Suprapubic skin (tissue), 4 donors: ENCODE measurements around the gene VAMP2. TPM values are rescaled to one million over a fixed set of nuclear protein-coding genes. Genes with fewer than 3 reads are reported as not detected.

Source experiments
- DNase-seq, 2 donors: peaks; one replicate each; pipeline ENCODE4 v3.0.0-alpha.2; 2019; ENCODE audit warnings: low spot score in 2 of 2
- H3K27ac ChIP-seq: fragments of 200-600 bp; sonication (generic); one replicate; pipeline ENCODE4 v1.5.1; 2019
- H3K27me3 ChIP-seq: fragments of 200-600 bp; sonication (generic); one replicate; pipeline ENCODE4 v1.5.1; 2019
- H3K36me3 ChIP-seq: fragments of 200-600 bp; sonication (generic); one replicate; pipeline ENCODE4 v1.5.1; 2019
- H3K4me1 ChIP-seq: fragments of 200-600 bp; sonication (generic); one replicate; pipeline ENCODE4 v1.5.1; 2019
- H3K4me3 ChIP-seq: fragments of 200-600 bp; sonication (generic); one replicate; pipeline ENCODE4 v1.5.1; 2019; ENCODE audit warnings: mild to moderate bottlenecking
- H3K9me3 ChIP-seq: fragments of 200-600 bp; sonication (generic); one replicate; pipeline ENCODE4 v1.5.1; 2019
- EP300 ChIP-seq: sonication (generic); formaldehyde crosslinking; IDR thresholded peaks from one replicate; pipeline ENCODE4 v1.6.1; 2017; ENCODE audit warnings: antibody characterized with exemption
- POLR2A ChIP-seq, 2 donors: fragments of 450-650 bp; IDR thresholded peaks; one replicate each; pipeline ENCODE4 v1.6.1; 2017; ENCODE audit warnings: antibody characterized with exemption in 2 of 2, mild to moderate bottlenecking in 2 of 2, moderate library complexity in 2 of 2
- POLR2AphosphoS5 ChIP-seq, 3 donors: sonication (generic); formaldehyde crosslinking; IDR thresholded peaks; one replicate each; pipeline ENCODE4 v1.6.1; 2017; ENCODE audit warnings: antibody characterized with exemption in 3 of 3
- WGBS: methylation state at CpG from one replicate; pipeline ENCODE4 v1.1.5; 2018; 5-methylcytosine and 5-hydroxymethylcytosine counted together
- total RNA-seq, 4 donors: library from RNA; depleted of rRNA; stranded (reverse); fragments of >200 nt; gene quantifications; one replicate each; pipeline ENCODE4 v1.1.0, GENCODE V29; 2016
- TF ChIP-seq, protein P1 (sequence below), 2 donors: fragments of 200-600 bp in 1 of 2; fragments of 450-650 bp in 1 of 2; sonication (generic) in 1 of 2; IDR thresholded peaks; one replicate each; pipeline ENCODE4 v1.5.1; 2016 to 2019; ENCODE audit warnings: antibody characterized with exemption in 2 of 2, mild to moderate bottlenecking in 1 of 2, moderate library complexity in 1 of 2

VAMP2 gene
- total RNA-seq, 4 donors from 2014 or later = 41.2 to 64.3 (median 52.8) TPM

DNA sequence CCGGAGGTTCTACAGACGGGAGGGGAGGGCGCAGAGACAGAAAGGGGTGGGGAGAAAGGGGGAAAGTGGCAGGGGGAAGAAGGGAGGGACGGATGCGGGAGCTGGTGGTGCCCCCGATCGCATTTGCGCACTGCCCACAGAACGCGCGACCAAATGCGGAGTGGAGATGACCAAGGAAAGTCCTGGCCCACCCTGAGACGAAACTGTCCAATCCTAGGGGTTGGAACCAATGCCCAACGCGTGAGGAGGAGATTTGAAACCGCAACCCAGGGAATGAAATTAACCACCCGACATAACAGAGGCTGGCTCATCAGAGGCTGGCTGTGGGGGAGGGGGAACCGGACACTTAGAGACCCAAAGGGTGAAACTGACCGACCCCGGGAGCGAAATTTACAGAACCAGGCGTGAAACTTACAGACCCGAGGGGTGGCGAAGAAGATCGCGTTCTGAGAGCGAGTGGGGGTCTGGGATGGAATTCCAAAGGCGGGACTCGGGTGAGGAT is 40.3 kb downstream of the VAMP2 start:
- no peak for DNase-seq
- peaks cover 88% of the 10 kb centered on the region for H3K4me1 ChIP-seq
- peaks cover 23% of the 10 kb centered on the region for H3K27me3 ChIP-seq
- WGBS = under 1% methylated on average over 29 of the region's 29 CpGs
- no peak for TF ChIP-seq POLR2AphosphoS5 (IDR thresholded peaks at IDR 0.05)
- no peak for TF ChIP-seq EP300
- TF ChIP-seq, protein P1, sequence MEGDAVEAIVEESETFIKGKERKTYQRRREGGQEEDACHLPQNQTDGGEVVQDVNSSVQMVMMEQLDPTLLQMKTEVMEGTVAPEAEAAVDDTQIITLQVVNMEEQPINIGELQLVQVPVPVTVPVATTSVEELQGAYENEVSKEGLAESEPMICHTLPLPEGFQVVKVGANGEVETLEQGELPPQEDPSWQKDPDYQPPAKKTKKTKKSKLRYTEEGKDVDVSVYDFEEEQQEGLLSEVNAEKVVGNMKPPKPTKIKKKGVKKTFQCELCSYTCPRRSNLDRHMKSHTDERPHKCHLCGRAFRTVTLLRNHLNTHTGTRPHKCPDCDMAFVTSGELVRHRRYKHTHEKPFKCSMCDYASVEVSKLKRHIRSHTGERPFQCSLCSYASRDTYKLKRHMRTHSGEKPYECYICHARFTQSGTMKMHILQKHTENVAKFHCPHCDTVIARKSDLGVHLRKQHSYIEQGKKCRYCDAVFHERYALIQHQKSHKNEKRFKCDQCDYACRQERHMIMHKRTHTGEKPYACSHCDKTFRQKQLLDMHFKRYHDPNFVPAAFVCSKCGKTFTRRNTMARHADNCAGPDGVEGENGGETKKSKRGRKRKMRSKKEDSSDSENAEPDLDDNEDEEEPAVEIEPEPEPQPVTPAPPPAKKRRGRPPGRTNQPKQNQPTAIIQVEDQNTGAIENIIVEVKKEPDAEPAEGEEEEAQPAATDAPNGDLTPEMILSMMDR (IDR thresholded peaks at IDR 0.05) = no peak
- TF ChIP-seq POLR2A (IDR thresholded peaks at IDR 0.05) = no peak
- no peaks in the 10 kb centered on the region for H3K9me3 ChIP-seq
- peak overlapping the region; percentile 74 for H3K4me3 ChIP-seq
- H3K36me3 ChIP-seq = no peaks in the 10 kb centered on the region
- no peak overlapping the region for H3K27ac ChIP-seq

DNA sequence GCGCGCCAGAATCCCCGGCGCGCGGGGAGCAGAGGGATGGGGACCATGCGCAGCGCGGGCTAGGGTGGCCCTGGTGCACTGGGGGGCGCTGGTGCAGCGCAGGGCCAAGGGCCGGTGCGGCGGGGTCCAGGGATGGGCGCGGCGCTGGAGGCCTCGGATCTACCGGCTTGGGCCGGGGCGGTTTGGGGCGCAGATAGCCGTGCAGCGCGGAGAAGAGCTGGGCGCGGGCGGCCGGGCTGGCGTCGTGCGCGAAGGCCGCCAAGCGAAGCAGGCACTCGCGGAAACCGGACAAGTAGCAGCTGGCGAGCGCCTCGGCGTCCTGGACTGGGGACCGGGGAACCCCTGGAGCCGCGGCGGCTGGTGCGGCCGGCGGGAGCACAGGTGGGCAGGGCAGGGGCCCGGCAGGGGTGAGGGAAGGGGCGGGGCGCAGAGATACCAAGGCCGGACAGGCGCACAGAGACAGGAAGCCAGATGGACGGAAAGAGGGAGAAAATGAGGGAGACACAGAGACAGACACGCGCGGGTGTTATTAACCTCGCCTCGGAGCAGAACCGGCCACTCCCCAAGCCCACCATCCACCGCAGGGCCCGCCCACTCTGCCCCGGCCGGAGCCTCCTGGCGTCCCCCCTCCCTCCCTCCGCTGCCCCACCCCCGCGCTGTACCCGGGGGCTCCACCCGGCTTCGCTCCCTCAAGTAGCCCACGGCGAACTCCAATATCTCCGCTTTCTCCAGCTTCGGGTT is 40.9 kb downstream of the VAMP2 start:
- Histone ChIP-seq H3K27ac (no peak overlapping the region), H3K36me3 (no peaks in the 10 kb centered on the region), H3K4me1 (peaks cover 86% of the 10 kb centered on the region), H3K9me3 (no peaks in the 10 kb centered on the region), H3K4me3 (peak overlapping the region; percentile 74), H3K27me3 (peaks cover 23% of the 10 kb centered on the region)
- DNase-seq = no peak
- TF ChIP-seq, protein P1 (IDR thresholded peaks at IDR 0.05) = peak; percentile 8 to 31
- no peak for TF ChIP-seq POLR2A (IDR thresholded peaks at IDR 0.05)
- TF ChIP-seq EP300 = no peak
- no peak for TF ChIP-seq POLR2AphosphoS5 (IDR thresholded peaks at IDR 0.05)
- WGBS = 0% methylated on average over 30 of the region's 76 CpGs

DNA sequence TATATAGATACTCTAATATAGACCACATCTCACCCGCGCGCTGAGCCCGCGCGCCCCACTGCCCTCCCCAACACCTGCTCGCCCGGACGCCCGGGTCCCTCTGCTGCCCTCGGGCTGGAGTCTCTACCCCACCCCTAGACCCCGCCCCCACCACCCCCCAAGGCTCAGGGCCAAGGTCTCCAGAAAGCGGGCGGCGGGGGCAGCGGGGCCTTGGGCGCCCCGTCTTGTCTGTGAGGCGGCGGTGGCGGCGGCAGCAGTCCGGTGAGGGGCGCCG is 41.4 kb downstream of the VAMP2 start:
- H3K4me1 ChIP-seq = peaks cover 81% of the 10 kb centered on the region
- DNase-seq = no peak
- H3K27me3 ChIP-seq = peaks cover 28% of the 10 kb centered on the region
- WGBS = 0% methylated on average over 9 of the region's 25 CpGs
- no peaks in the 10 kb centered on the region for H3K9me3 ChIP-seq
- TF ChIP-seq, protein P1 (IDR thresholded peaks at IDR 0.05) = no peak
- TF ChIP-seq EP300 (no peak), POLR2A (IDR thresholded peaks at IDR 0.05) (no peak), POLR2AphosphoS5 (IDR thresholded peaks at IDR 0.05) (no peak)
- H3K36me3 ChIP-seq = no peaks in the 10 kb centered on the region
- peak overlapping the region; percentile 74 for H3K4me3 ChIP-seq
- no peak overlapping the region for H3K27ac ChIP-seq

DNA sequence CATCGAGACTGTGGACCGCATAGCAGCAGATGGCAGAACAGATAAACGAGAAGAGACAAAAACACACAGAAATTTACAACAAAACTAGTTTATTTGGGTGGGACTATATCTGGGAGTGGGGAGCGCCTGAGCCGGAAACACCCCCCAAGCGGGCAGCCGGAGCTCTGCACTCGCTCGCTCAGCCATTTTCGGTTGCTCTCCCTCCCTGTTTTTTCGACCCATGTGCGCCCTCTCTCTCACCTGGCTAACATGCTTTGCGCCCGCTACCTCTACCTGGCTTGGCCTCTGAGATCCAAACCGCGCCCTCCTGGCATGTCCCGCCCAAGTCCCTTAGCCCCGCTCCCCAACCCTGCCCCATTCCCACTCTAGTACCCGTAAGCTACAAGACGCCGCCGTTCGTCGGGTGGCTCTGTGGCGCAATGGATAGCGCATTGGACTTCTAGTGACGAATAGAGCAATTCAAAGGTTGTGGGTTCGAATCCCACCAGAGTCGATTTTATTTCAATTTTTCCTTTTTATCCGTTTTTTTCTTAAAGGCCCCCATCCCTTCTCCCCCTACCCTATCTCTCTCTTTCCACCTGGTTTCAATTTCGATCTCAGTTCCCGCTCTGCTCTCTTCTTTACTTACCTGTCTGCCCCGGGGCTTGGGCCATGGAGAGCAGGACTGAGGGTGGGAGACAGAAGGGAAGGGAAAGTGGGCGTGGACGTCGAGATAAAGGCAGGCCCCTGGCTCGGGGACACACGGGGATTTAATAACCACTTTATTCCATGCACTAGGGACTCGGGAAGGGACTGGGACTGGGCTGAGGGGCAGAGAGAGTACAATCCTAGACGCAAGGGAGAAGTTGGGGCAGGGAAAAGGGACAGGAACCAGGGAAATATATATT is 42.0 kb downstream of the VAMP2 start:
- peak in 1 of 2 donors; percentile 82 for DNase-seq
- no peaks in the 10 kb centered on the region for H3K9me3 ChIP-seq
- H3K4me3 ChIP-seq = peak overlapping the region; percentile 74
- TF ChIP-seq, protein P1 (IDR thresholded peaks at IDR 0.05) = no peak
- TF ChIP-seq POLR2AphosphoS5 (IDR thresholded peaks at IDR 0.05) (no peak), EP300 (no peak), POLR2A (IDR thresholded peaks at IDR 0.05) (no peak)
- H3K27ac ChIP-seq = no peak overlapping the region
- H3K4me1 ChIP-seq = peaks cover 75% of the 10 kb centered on the region
- no peaks in the 10 kb centered on the region for H3K36me3 ChIP-seq
- H3K27me3 ChIP-seq = peaks cover 28% of the 10 kb centered on the region
- WGBS = under 1% methylated on average over 40 of the region's 40 CpGs
